ENCODE results near the gene TM9SF2. TPM values are rescaled to one million over a fixed set of nuclear protein-coding genes. Genes with fewer than 3 reads are reported as not detected.

The TM9SF2 gene
- total RNA-seq, 1 donor from 2014 or later: 122 TPM

GRCh38 chr13:99471221-99472121, 29.8 kb upstream of the TM9SF2 start:
- H3K36me3 Mint-ChIP-seq (ENCODE audit: unreplicated experiment): no peaks in the 10 kb centered on the region
- H3K27ac Mint-ChIP-seq (ENCODE audit: unreplicated experiment): no peak overlapping the region
- no peak overlapping the region for H3K4me3 Mint-ChIP-seq (ENCODE audit: unreplicated experiment)
- TF ChIP-seq CTCF (IDR thresholded peaks at IDR 0.05): no peak
- peaks cover 14% of the 10 kb centered on the region for H3K27me3 Mint-ChIP-seq (ENCODE audit: unreplicated experiment)
- peaks cover 5% of the 10 kb centered on the region for H3K4me1 Mint-ChIP-seq (ENCODE audit: unreplicated experiment)
- no peaks in the 10 kb centered on the region for H3K9me3 Mint-ChIP-seq (ENCODE audit: unreplicated experiment)
- no peak for DNase-seq (ENCODE audit: extremely low spot score, unreplicated experiment)

- TF ChIP-seq CTCF (IDR thresholded peaks at IDR 0.05): no peak
- Mint-ChIP-seq H3K9me3 (ENCODE audit: unreplicated experiment) (no peaks in the 10 kb centered on the region), H3K4me3 (ENCODE audit: unreplicated experiment) (no peak overlapping the region), H3K4me1 (ENCODE audit: unreplicated experiment) (peaks cover 5% of the 10 kb centered on the region), H3K27me3 (ENCODE audit: unreplicated experiment) (peaks cover 14% of the 10 kb centered on the region), H3K36me3 (ENCODE audit: unreplicated experiment) (no peaks in the 10 kb centered on the region), H3K27ac (ENCODE audit: unreplicated experiment) (no peak overlapping the region)
- no peak for DNase-seq (ENCODE audit: extremely low spot score, unreplicated experiment)
Observed at GRCh38 chr13:99472122-99472440, 29.2 kb upstream of the TM9SF2 start.

GRCh38 chr13:99473515-99473914, 27.8 kb upstream of the TM9SF2 start:
- DNase-seq (ENCODE audit: extremely low spot score, unreplicated experiment): no peak
- Mint-ChIP-seq H3K27ac (ENCODE audit: unreplicated experiment) (no peak overlapping the region), H3K4me1 (ENCODE audit: unreplicated experiment) (peaks cover 2% of the 10 kb centered on the region), H3K36me3 (ENCODE audit: unreplicated experiment) (no peaks in the 10 kb centered on the region), H3K4me3 (ENCODE audit: unreplicated experiment) (no peak overlapping the region), H3K9me3 (ENCODE audit: unreplicated experiment) (no peaks in the 10 kb centered on the region), H3K27me3 (ENCODE audit: unreplicated experiment) (peaks cover 14% of the 10 kb centered on the region)
- no peak for TF ChIP-seq CTCF (IDR thresholded peaks at IDR 0.05)

- DNase-seq (ENCODE audit: extremely low spot score, unreplicated experiment): no peak
- Mint-ChIP-seq H3K4me1 (ENCODE audit: unreplicated experiment) (peaks cover 4% of the 10 kb centered on the region), H3K4me3 (ENCODE audit: unreplicated experiment) (no peak overlapping the region), H3K9me3 (ENCODE audit: unreplicated experiment) (no peaks in the 10 kb centered on the region), H3K27me3 (ENCODE audit: unreplicated experiment) (peaks cover 2% of the 10 kb centered on the region), H3K36me3 (ENCODE audit: unreplicated experiment) (no peaks in the 10 kb centered on the region), H3K27ac (ENCODE audit: unreplicated experiment) (no peak overlapping the region)
- no peak for TF ChIP-seq CTCF (IDR thresholded peaks at IDR 0.05)
Observed at GRCh38 chr13:99476648-99477047, 24.6 kb upstream of the TM9SF2 start.

- H3K27me3 Mint-ChIP-seq (ENCODE audit: unreplicated experiment): no peaks in the 10 kb centered on the region
- no peak for TF ChIP-seq CTCF (IDR thresholded peaks at IDR 0.05)
- DNase-seq (ENCODE audit: extremely low spot score, unreplicated experiment): no peak
- H3K27ac Mint-ChIP-seq (ENCODE audit: unreplicated experiment): no peak overlapping the region
- H3K4me3 Mint-ChIP-seq (ENCODE audit: unreplicated experiment): no peak overlapping the region
- peaks cover 5% of the 10 kb centered on the region for H3K4me1 Mint-ChIP-seq (ENCODE audit: unreplicated experiment)
- no peaks in the 10 kb centered on the region for H3K9me3 Mint-ChIP-seq (ENCODE audit: unreplicated experiment)
- H3K36me3 Mint-ChIP-seq (ENCODE audit: unreplicated experiment): no peaks in the 10 kb centered on the region
Observed at GRCh38 chr13:99477493-99477892, 23.8 kb upstream of the TM9SF2 start.

Measured in osteocyte (in vitro differentiated cells).